NCI-H524 (cell line): Measurements from ENCODE around the gene GRIPAP1.
A peak's percentile ranks its signal among the peaks of the same experiment; 100 is the strongest.

ENCODE experiments used
- DNase-seq, 2 experiments: peaks; one replicate each; lab custom pipeline; 2025; lab: John Stamatoyannopoulos, UW

The GRIPAP1 gene

DNA sequence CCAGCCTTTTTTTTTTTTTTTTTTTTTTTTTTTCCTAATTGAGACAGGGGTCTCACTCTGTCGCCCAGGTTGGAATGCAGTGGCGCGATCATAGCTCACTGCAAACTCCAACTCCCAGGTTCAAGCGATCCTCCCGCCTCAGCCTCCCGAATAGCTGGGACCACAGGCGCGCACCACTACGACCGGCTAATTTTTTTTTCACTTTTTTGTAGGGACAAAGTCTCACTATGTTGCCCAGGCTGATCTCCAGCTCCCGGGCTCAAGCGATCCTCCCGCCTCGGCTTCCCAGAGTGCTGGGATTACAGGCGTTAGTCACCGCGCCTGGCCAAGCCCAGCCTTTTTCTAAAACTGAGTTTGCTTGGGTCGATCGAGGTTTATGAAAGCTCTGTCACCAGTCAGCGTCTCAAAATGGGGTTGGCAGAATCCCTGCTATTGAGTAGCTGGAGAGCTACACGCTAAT is 43.4 kb downstream of the GRIPAP1 start:
- DNase-seq, result peak in 1 of 2 experiments; percentile 46

DNA sequence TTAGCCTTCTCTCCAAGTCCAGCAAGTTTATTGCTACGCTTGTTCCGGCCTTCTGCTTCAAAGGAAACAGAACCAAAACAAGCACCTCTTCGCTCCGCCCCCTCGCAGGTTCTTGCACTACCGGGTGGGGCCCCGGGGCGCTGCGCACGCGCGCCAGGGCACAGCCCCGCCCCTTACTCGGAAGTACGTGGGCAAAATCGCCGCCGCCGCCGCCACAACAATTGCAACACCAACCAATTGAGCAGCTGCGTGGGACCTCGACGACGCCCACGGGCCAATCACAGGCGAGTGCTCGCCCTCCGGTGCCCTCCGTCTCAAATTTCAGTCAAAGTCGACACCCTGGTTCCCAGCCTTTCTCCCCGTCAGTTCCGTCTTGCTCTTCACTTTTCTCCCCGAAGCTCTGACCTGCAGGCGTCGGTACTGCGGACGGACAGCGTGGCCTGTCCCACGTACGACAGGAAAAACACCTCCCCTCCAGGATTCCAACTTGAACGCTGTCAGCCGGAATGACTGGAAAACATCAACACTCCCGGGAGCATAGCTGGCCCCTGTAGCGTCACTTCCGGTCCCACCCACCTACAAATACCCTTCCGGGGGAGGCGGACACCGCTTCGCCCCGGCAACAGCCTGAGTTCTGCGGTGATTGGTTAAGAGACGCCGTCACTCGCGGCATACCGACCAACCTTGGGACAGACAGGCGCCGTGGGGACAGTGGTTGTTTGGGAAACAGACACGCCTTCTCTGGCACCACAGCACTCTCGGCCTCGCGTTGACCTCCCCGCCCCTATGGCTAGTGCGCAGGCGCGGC is 44.0 kb downstream of the GRIPAP1 start:
- peak; percentile 99 for DNase-seq

DNA sequence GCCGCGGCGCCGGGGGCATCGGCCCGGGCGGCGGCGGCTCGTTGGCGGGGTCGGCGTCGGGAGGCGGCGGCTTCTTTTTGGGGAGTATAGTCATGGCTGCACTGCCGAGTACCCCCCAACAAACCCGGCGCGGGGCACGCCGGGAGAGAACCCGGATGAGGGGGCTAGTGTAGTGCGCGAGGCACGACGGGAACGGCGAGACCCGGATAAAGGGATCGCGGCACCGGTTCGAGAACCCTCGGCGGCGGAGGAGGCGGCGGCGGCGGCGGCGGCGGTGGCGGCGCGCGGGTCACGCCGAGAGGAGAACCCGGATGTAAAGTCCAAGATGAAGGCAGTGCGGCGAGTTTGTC is 44.6 kb downstream of the GRIPAP1 start, which contains the start of gene OTUD5:
Gene OTUD5 (minus strand): TSS at position 131 of the 350 bp plus-strand sequence. CDS start 37 bp downstream, at position 94.
- peak; percentile 78 to 85 for DNase-seq

DNA sequence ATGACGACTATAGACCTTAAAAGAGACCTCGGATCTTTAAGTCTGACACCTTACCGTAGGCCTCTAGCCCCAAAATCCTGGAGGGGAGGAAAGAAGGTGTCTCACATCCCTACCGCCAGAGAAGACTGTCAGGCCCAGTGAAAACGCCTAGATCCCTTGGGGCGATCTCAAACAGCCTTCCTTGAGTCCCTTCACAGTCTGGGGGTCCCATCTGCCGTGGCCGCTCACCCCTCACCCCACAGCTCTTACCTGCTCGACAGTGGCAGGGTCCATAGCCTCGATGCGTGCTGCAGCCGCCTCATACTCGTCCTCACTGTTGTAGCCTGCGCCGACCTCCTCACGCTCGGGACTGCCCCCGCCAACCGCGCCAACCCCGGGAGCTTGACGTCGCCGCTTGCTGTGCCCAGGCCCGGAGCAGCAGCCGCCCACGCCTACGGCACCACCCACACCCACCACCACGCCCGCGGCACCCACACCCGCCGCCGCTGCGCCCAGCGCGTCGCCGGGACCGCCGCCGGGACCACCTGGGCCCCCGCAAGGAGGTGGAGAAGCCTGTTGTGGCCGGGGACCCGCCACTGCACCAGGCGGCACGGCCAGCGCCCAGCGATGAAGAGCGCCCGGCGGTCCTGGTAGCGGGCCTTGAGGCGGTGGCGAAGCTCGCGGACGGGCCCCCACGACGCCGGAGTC is 45.2 kb downstream of the GRIPAP1 start:
- no peak for DNase-seq

DNA sequence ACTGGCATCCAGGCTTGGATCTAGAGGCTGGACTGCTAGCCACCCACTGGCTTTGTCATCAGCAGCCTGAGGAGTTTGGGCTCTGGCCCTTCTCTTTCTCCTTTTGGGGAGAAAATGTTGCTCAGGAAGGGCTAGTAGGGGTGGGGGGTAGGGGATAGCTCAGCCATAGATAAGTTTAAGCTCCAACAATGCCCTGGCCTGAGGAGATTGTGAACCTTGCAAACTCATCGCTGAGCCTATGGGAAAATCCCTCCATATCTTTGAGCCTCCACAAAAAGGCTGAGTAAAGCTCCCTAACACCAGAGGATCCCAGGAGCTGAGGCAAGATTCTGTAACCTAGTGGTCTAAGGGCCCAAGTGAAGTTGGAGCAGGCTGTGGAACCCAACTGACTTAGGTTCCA is 53.5 kb downstream of the GRIPAP1 start:
- DNase-seq, result no peak

DNA sequence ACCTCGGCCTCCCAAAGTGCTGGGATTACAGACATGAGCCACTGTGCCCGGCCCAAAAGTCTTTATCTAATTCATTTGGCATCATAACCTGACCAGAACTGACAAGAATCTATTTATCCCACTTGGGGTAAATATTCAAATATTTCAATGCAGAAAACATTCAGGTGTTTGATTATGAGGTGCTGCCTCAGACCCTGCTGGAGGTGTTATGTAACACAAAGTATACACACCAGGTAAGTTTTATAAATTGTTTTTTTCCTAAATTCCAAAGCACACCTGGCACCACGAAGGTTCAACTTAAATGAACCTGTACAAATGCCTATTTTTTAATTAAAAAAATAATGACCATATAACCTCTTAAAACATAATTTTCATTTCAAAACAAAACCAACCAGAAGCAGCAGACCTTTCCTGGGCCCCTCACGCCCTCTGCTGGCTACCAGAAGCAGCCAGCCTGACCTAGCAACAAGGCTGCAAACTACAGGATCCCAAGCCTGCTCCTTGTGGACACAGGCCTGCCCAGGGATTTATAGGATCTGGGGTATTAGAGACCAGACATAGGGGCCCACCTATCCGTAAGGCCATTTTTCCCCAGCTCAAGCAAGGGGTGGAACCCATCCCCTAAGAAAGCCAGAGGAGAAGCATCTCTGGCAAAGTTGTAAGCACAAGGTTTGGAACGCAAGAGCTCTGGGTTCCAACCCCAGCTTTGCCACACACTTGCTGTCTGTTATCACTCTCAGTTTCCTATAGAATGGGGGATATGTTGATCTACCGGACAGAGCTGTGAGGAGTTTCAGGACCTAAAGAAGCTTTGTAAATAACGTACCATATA is 56.3 kb downstream of the GRIPAP1 start:
- DNase-seq, result peak in 1 of 2 experiments; percentile 61

DNA sequence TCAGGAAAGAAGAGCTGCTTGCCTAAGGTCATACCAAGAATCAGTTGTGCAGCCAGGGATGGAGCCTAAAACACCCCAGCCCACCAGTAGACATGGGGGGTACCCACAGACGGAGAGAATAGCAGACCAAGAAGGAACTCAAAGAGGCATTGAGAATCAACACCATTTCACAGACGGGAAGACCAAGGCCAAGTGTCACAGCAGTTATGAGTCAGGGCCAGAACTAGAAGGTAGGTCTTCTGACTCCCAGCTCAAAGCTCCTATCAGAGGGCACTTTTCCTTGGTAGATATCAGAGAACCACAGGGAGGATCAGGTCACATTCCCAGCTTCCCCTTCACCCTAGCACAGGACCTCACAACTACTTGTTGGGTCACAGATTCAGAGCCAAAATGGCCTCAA is 59.2 kb downstream of the GRIPAP1 start:
- no peak for DNase-seq

DNA sequence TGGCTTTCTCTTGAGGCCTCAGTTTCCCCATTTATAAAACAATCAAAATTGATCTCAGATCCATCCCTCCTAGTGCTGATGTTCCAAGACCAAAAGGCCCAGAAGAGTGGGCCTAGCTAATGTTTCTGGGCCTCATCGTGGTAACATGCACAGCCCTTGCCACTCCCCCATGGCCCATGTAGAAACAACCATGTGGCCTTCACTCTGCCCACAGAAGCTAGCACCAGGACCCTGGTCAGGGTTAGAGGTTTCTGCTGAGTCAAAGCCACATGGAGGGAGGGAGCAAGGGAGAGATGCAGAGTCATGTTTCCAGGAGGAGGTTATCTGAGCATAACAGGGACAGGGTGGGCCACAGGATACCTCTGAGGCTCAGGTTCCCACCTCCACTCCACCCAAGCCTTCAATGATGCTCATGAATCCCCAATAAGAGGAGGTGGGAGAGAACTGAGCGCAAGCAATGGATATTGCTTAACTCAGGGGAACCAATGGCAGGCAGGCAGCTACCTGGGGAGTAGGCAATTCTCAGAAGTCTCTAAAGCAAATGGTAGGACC is 61.6 kb downstream of the GRIPAP1 start:
- DNase-seq, result no peak

DNA sequence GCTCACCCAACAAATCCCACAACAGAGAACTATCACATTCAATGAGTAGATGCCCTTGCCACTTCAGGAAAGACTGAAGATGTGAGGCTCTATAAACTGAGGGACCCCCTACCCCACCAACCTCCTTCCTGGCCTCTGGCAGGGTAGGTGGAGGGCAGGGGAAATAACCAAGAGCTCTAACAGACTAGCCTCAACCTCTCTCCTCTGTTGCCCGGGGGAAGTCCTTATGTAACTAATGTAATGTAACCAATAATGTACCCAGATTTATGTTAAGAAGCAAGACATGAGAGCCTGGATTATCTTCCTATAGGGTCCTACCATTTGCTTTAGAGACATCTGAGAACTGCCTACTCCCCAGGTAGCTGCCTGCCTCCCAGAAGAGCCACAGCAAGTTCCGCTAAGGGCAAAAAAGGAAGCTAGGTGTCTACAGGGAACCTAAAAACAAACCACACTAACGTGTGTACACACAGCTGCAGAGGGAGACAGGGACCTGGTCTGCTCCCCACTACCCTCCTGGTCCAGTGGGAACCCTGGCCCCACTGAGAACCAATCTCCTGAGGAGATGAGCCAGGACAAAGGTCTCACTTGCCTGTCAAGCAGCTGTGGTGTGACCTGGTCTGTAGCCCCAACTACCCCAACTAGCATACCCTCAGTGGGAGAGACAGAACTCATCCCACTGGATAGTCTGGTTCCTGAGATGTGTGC is 62.4 kb downstream of the GRIPAP1 start:
- DNase-seq, result no peak

DNA sequence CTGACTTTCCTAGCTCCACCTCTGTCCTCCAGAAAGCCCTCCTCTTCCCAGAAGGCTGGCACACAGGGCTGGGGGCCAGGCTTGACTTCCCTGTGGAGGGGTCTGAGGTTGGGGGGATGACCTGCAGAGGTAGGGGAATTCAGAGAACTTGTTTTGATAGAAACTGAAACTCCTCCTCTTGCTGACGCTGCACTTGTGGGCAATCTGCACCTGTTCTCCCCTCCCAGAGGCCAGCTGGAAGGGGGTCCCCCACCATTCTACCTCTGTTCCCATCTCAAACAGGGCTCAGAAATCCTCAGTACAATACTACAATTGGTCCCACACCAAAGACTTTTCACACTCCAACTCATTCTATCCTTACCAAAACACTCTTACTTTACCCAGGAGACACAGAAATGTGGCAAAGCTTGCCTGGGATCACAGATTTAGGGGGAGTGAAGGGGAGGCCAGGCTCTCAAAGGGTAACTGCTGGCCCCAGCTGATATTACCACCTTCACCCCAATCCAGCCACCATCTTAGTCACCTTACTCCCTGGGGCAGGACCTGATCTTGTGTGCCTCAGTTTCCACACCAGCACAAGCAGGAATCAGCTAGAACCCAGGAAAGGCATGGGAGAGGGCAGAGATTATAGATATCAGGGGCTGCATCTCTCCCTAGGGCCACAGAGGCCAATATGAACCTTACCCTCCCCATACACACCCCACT is 63.2 kb downstream of the GRIPAP1 start:
- DNase-seq, result no peak

DNA sequence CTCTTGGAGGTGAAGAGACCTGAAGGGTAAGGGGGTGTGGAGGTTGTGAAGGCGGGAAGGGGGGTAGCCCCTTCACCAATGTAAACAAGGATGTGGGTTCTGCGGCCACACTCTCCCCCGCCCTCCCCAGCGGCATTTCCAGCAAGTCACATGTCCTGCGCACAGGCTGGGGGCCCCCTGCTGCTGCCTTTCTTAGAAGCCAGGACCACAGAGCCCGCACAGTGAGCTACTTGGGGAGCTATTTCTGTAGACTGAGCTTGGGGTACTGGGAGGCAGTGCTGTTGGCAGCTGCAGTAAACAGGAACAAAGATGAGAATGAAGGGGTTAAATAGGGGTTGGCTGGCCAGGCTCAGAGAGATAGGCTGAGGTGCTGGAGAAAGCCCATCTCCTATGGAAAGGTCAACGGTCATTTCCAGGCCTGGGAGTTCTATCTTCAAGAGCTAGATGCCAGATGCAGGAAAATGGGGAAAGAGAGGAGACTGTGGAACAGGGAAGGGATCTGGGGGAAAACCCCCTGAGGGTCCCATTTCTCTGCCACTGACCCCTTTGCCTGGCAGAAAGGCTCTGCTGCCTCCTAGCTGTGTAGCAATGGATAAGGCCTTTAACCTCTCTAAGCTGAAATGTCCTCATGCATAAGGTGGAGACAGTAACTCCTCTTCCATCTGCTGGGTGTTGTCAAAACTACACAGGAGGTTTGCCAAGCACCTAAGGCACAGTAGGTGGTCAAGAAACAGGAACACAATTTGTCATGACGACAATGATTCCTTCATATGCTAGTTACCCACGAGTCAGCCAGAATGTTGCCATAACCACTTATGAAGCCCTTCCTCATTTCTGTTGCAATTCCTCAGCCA is 64.8 kb downstream of the GRIPAP1 start:
- DNase-seq, result no peak

DNA sequence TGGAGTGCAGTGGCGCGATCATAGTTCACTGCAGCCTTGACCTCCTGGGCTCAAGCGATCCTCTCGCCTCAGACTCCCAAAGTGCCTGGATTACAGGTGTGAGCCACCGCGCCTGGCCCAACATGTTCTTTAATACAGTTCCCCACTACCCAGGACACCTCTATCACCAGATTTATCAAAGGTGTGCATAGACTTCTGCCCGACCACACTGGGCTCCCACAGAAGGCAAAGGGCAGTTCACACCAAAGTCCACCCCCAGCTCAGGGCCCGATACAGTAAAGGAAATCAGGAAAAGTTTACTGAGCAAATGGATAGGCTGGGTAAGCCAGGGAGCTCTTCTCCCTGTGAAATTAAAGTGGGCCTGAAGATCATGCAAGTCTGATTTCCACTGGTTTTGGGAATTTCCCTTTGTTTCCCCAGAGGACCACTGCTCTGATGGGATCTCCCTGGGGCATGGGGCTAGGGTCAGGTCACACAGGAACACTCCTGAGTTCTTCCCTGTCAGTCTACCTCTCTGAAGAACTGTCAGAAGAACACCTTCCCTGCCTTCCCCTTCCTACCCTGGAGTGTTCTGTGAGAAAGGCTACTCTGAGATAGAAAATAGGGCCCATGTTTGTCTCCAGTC is 65.5 kb downstream of the GRIPAP1 start:
- no peak for DNase-seq

DNA sequence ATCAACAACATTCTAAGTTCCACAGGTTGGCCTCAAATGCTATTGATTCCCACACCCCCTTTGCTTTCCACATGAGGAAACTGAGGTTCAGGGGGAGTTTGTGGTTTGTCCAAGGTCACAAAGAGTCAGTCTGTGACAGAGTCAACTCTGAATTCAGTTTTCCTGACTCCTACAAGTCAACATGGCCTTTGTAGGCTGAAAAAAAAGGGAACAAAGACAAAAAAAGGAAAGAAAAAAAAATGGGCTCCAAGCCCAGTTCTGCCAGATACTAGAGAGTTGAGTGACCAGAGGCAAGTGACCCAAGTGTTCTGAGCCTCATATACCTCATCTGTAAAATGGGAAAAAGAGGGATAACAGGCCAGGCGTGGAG is 66.8 kb downstream of the GRIPAP1 start:
- DNase-seq, result no peak

DNA sequence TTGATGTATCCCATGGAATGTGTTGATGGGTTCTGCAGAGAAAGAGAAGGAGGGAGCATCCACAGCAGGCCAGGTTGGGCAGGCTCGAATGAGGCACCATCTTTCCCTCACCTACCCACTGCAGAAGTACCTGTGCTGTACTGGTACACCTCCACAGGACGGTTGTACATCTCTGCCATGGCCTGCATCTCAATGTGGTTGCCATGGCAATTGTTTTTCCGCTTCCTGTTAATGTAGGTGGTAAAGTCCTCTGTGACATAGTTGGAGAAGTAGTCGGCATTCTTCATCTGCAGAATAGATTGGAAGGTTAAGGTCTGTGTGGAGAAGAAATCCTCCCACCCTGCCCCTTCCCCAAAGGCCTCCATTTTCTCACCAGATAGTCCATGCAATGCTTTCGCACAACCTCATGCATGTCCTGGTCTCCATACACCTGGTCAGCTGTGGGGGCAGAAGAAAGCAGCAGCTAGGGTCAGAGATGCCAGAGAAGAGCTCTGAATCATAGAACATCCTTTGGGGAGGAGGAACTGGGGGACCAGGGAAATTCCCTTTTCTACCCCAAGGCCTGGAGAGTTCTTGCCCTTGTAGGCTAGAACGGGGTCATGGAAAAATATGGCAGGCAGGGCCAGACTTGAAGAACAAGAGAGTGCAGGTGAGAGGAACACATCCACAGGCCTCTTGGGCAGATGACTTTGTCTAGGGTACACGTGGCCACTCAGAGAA is 67.3 kb downstream of the GRIPAP1 start:
- DNase-seq, result no peak

DNA sequence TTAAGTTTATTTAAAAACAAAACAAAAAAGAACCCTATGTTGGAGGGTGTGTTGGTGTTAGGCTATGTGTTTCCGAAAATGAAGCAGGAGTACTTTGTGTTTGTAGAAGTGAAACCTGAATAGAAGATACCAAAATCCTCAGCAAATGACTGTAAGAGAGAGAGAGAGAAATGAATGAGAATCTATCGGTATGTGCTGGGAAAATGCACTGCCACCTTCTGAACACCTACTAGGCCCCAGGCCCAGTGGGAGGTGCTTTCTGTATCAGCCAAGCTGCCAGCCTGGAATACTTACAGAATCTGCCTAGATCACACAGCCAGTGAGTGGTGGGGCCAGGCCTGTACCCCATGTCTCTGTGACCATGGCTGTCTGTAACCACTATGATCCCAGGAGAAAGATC is 68.3 kb downstream of the GRIPAP1 start:
- no peak for DNase-seq

DNA sequence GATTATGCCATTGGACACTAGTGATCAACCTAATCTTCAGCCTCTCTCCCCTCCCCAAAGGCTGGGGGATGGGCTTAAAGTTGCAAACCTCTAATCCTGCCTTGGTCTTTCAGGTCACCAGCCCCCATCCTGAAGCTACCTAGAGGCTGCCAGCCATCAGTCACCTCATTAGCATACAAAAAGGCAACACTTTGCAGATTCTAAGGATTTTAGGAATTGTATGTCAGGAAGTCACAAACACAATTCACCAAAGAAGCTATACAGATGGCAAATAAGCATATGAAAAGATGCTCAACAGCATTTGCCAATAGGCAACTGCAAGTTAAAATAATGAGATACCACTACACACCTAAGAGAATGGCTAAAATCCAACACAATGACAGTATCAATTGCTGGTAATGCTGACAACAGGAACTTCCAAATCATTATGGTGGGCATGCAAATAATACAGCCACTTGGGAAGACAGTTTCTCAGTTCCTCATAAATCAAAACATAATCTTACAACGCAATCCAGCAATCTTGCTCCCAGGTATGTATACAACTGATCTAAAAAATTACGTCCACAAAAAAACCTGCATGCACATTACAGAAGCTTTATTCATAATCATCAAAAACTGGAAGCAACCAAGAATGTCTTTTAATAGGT is 74.2 kb downstream of the GRIPAP1 start:
- no peak for DNase-seq

DNA sequence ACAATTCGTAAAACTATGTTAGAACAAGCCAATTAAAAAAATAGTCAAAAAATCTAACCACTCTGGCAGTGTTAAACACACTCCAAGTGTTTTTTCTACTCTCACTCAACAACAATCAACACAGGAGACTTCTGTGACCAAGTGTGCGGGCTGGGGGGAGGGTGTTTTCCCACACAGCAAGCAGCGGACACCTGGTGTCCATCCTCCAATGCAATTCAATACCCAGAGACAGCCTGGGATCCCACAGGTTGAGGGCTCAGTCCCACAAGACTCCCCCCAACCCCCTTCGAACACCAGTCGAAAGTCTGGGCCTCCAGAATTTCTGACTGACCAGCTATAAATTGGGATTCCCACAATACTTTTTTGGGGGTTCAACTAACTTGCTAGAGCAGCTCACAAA is 74.9 kb downstream of the GRIPAP1 start:
- DNase-seq, result no peak

DNA sequence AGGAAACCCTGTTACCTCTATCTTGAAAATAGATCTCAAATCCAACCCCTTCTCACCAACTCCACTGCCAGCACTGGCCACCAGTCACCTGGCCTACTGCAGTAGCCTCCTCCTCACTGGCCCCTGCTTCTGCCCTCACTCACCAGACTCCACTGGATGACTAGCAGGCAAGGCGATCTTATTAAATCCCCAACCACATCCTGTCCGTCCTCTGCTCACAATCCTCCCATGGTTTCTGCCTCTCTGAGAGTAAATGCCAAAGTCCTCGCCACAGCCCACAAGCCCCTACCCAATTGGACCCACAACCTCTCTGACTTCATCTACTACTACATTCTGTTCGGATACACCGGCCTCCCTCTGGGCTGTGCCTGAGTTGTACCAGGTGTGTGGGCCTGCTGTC is 77.8 kb downstream of the GRIPAP1 start:
- no peak for DNase-seq
